AG09319 (cell line): Measurements from ENCODE around the gene C9orf40.

Source experiments
- DNase-seq: peaks from one replicate; pipeline ENCODE4 v3.0.0-alpha.2; 2010; ENCODE audit warnings: low read depth; ENCODE audit errors: extremely low read depth
- TF ChIP-seq, protein P1 (sequence below): IDR thresholded peaks from 2 replicates; pipeline ENCODE4 v1.5.1; 2011; ENCODE audit warnings: low read depth, mild to moderate bottlenecking, inconsistent platforms, low read length, moderate library complexity

Gene C9orf40

DNA sequence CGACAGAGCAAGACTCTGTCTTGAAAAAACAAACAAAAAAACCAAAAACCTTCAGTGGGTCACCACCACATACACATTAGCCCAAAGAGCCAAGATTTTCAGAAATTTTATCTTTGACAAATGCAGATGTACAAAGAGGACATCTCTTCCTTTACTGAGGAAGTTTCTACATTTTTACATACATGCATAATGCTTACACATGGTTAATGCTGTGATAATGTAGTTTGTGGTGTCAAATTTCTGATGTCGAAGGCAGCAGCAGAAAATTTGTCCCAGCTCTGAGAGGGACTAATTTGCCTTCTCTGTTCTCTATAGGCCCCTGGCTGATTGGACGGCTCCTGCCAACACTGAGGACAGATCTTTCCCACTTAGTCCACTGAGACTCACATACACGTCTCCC is 24.6 kb upstream of the C9orf40 start:
- TF ChIP-seq, protein P1, sequence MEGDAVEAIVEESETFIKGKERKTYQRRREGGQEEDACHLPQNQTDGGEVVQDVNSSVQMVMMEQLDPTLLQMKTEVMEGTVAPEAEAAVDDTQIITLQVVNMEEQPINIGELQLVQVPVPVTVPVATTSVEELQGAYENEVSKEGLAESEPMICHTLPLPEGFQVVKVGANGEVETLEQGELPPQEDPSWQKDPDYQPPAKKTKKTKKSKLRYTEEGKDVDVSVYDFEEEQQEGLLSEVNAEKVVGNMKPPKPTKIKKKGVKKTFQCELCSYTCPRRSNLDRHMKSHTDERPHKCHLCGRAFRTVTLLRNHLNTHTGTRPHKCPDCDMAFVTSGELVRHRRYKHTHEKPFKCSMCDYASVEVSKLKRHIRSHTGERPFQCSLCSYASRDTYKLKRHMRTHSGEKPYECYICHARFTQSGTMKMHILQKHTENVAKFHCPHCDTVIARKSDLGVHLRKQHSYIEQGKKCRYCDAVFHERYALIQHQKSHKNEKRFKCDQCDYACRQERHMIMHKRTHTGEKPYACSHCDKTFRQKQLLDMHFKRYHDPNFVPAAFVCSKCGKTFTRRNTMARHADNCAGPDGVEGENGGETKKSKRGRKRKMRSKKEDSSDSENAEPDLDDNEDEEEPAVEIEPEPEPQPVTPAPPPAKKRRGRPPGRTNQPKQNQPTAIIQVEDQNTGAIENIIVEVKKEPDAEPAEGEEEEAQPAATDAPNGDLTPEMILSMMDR, result no peak
- no peak for DNase-seq

- TF ChIP-seq, protein P1, result no peak
These were observed 22.8 kb upstream of the C9orf40 start for GRCh38 chr9:74975538-74975937.

DNA sequence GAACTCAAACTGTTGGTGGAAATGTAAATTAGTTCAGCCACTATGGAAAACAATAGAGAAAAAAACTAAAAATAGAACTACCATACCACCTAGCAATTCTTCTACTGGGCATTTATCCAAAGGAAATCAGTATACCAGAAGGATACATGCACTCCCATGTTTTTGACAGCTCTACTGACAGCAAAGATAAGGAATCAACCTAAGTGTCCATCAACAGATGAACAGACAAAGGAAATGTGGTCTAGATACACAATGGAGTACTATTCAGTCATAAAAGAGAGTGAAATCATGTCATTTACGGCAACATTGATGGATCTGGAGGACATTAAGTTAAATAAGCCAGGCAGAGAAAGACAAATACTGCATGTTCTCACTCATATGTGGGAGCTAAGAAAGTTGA is 21.8 kb upstream of the C9orf40 start:
- TF ChIP-seq, protein P1, result no peak
- DNase-seq, result no peak

More at GRCh38 chr9:74975538-74975937, 22.8 kb upstream of the C9orf40 start:
- no peak for DNase-seq

DNA sequence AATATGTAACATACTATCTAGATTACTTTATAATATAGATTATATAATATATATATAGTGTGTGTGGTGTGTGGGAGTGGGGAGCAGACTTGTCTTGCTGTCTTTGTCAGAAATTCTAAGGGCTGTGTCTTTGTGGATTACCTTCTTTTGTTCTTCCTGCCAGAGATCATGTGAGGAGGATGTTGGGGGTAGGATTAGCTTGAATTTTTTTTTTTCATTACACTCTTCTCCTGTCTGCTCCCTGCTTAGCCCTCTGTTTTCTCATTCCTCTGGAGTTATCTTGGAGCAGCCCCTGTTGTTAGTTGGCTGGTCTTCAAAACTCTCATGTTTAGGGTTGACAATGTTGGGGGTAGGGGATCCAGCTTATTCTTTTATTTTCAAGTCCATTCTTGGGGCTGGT is 21.0 kb upstream of the C9orf40 start:
- no peak for DNase-seq
- TF ChIP-seq, protein P1, result no peak

DNA sequence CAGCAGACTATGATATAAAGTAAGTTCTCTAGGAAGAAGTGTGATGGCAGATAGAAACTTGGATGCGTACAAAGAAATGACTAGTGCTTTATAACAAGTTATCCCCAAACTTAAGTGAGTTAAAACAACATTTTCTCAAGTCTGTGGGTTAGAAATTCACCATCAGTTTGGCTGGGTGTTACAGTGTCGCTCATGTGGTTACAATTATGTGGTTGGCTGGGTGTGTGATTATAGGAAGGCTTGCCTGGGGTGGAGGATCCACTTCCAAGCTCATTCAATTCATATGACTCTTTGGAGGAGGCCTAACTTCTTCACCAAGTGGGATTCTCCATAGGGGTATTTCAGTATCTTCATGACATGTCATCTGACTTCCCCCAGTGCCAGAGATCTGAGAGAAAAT is 10.3 kb upstream of the C9orf40 start:
- DNase-seq, result no peak
- TF ChIP-seq, protein P1, result no peak

DNA sequence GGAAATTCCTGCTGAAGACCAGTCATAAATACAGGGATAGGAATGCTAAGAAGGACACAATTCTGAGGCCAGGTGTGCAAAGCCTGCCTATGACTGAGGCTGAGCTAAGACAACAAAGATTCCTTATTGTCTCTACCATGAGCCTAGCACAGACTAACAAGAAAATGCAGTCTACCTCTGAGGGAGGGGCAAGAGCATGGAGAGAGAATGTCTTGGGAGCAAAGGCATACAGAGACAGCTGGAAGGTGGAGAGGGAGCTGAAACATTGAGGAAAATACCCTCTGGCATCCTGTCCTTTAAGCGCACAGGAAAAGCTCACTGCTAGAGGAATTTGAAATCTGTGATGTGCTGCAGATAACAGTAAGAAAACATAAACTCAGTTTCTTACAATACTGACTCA is 8.8 kb upstream of the C9orf40 start:
- no peak for DNase-seq
- TF ChIP-seq, protein P1, result no peak

DNA sequence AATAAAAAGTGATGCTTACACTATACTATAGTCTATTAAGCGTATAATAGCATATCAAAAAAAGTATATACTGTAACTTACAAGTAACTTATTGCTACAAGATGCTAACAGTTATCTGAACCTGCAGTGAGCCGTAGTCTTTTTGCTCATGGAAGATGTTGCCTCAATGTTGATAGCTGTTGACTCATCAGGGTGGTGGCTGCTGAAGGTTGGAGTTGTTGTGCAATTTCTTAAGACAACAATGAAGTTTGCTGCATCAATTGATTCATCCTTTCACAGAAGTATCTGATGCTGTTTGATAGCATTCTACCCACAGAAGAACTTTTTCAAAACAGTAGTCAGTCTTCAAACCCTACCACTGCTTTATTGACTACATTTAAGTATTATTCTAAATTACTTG is 7.8 kb upstream of the C9orf40 start:
- TF ChIP-seq, protein P1, result no peak
- DNase-seq, result peak; percentile 46
